ENCODE data around the gene TNFRSF17. TPM values are rescaled to one million over a fixed set of nuclear protein-coding genes. Genes with fewer than 3 reads are reported as not detected.

The TNFRSF17 gene
- total RNA-seq, 1 donor from 2014 or later = not detected

DNA sequence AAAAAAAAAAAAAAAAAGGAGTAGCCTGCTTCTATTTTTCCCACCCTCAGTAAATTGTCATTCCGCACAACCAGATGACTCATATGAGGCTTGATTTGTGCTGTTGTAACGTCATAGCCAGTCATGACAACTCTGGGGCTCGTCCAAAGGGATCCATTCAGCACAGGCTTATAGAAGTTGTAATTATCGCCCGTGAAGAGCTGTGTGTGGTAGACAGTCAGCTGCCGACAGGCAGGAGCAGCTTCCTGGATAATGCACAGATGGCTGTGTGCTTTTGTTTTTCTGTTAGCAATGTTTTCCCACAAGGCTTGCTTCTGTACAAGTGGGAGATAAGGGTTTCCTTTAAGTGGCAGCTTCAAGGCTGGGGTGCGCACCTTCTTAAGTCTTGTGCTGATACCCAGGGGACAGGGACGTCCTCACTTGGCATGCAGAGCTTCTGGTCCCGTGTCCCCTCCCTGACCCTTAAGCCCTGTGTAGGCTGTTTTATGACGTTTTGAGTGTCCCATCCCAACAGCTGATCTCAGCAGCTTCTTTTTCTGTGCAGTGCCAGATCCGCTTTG, 37.5 kb downstream of the TNFRSF17 start:
- H3K9me3 Mint-ChIP-seq = no peaks in the 10 kb centered on the region
- no peak overlapping the region for H3K27ac Mint-ChIP-seq
- no peak for DNase-seq
- H3K27me3 Mint-ChIP-seq = no peaks in the 10 kb centered on the region
- peaks cover 1% of the 10 kb centered on the region for H3K36me3 Mint-ChIP-seq (ENCODE audit: low read depth)
- intact Hi-C loops (cut with micrococcal nuclease) = no loop called here
- no peaks in the 10 kb centered on the region for H3K4me1 Mint-ChIP-seq
- no peak overlapping the region for H3K4me3 Mint-ChIP-seq

DNA sequence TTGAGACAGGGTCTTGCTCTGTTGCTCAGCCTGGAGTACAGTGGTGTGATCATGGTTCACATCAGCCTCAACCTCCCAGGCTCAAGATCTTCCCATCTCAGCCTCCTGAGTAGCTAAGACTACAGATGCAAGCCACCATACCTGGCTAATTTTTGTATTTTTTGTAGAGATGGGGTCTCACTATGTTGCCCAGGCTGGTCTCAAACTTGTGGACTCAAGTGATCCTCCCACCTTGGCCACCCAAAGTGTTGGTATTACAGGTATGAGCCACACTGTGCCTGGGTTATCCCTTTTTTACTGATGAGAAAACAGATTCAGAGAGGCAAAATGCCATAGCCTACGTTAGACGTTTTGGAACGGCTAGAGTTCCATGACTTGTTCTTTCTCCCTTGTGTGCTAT, 41.6 kb downstream of the TNFRSF17 start:
- Mint-ChIP-seq H3K27ac (no peak overlapping the region), H3K4me3 (no peak overlapping the region), H3K27me3 (no peaks in the 10 kb centered on the region), H3K4me1 (peaks cover 6% of the 10 kb centered on the region), H3K36me3 (ENCODE audit: low read depth) (peaks cover 1% of the 10 kb centered on the region), H3K9me3 (no peaks in the 10 kb centered on the region)
- DNase-seq = no peak
- intact Hi-C loops (cut with micrococcal nuclease) = no loop called here

DNA sequence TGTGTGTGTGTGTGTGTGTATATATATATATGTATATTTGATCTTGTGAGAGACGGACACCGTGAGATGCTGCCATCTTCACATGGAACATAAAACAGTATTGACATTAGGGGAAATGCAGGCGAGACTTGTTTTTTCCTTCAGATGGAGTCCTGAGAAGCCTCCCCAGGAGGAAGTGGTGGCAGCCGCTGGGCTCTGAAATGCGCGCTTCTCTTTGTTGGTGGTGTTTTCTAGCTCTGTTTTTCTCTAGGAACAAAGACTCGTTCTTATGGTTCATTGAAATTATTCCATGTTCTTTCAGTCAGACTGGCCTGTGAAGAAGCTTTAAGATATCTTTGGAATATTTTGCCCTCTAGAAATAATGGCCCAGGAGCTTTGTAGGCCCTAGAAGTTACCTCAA, 44.5 kb downstream of the TNFRSF17 start:
- intact Hi-C loops (cut with micrococcal nuclease) = no loop called here
- H3K9me3 Mint-ChIP-seq = no peaks in the 10 kb centered on the region
- peaks cover 1% of the 10 kb centered on the region for H3K36me3 Mint-ChIP-seq (ENCODE audit: low read depth)
- DNase-seq = peak; percentile 61
- no peaks in the 10 kb centered on the region for H3K27me3 Mint-ChIP-seq
- peak overlapping the region; percentile 18 for H3K27ac Mint-ChIP-seq
- no peak overlapping the region for H3K4me3 Mint-ChIP-seq
- H3K4me1 Mint-ChIP-seq = peaks cover 6% of the 10 kb centered on the region

GRCh38 chr16:12009922-12010321, 44.9 kb downstream of the TNFRSF17 start:
- no peaks in the 10 kb centered on the region for H3K9me3 Mint-ChIP-seq
- peaks cover 1% of the 10 kb centered on the region for H3K36me3 Mint-ChIP-seq (ENCODE audit: low read depth)
- no peak overlapping the region for H3K27ac Mint-ChIP-seq
- no peak overlapping the region for H3K4me3 Mint-ChIP-seq
- intact Hi-C loops (cut with micrococcal nuclease) = no loop called here
- H3K4me1 Mint-ChIP-seq = peaks cover 6% of the 10 kb centered on the region
- DNase-seq = no peak
- no peaks in the 10 kb centered on the region for H3K27me3 Mint-ChIP-seq

- Mint-ChIP-seq H3K27me3 (no peaks in the 10 kb centered on the region), H3K27ac (no peak overlapping the region), H3K36me3 (ENCODE audit: low read depth) (no peaks in the 10 kb centered on the region), H3K4me1 (peaks cover 6% of the 10 kb centered on the region), H3K9me3 (no peaks in the 10 kb centered on the region), H3K4me3 (no peak overlapping the region)
- intact Hi-C loops (cut with micrococcal nuclease) = no loop called here
- DNase-seq = no peak
Measured at GRCh38 chr16:12010388-12011251, 45.6 kb downstream of the TNFRSF17 start.

DNA sequence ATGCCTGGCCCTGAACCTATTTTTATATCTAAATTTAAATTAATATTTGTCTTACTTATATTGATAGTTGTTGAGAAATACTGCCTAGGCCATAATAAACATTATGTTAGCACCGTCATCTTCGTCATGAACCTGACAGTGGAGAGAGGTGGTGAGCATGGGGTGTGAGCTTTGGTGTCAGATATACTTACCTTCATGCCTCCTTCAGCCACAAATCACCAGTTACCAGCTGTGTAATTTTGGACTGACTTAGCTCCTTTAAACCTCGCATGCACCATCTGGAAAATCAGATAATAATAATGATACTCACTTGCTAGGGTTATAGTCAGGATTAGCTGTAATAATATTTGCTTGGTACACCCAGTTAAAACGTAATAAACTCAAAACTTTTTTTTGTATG, 46.6 kb downstream of the TNFRSF17 start:
- DNase-seq = no peak
- intact Hi-C loops (cut with micrococcal nuclease) = no loop called here

GRCh38 chr16:12016291-12016947, 51.4 kb downstream of the TNFRSF17 start:
- no peak overlapping the region for H3K27ac Mint-ChIP-seq
- no peaks in the 10 kb centered on the region for H3K27me3 Mint-ChIP-seq
- peaks cover 2% of the 10 kb centered on the region for H3K4me1 Mint-ChIP-seq

More for the DNA sequence above, 46.6 kb downstream of the TNFRSF17 start:
- H3K4me3 Mint-ChIP-seq = no peak overlapping the region
- peaks cover 7% of the 10 kb centered on the region for H3K4me1 Mint-ChIP-seq
- H3K27me3 Mint-ChIP-seq = no peaks in the 10 kb centered on the region
- no peaks in the 10 kb centered on the region for H3K36me3 Mint-ChIP-seq (ENCODE audit: low read depth)
- H3K9me3 Mint-ChIP-seq = no peaks in the 10 kb centered on the region
- no peak overlapping the region for H3K27ac Mint-ChIP-seq

GRCh38 chr16:12017558-12017957, 52.5 kb downstream of the TNFRSF17 start:
- Mint-ChIP-seq H3K4me3 (no peak overlapping the region), H3K27me3 (no peaks in the 10 kb centered on the region), H3K4me1 (peaks cover 2% of the 10 kb centered on the region), H3K27ac (no peak overlapping the region), H3K36me3 (ENCODE audit: low read depth) (no peaks in the 10 kb centered on the region), H3K9me3 (no peaks in the 10 kb centered on the region)
- intact Hi-C loops (cut with micrococcal nuclease) = no loop called here
- DNase-seq = no peak

More at GRCh38 chr16:12016291-12016947, 51.4 kb downstream of the TNFRSF17 start:
- intact Hi-C loops (cut with micrococcal nuclease) = no loop called here
- Mint-ChIP-seq H3K4me3 (no peak overlapping the region), H3K9me3 (no peaks in the 10 kb centered on the region), H3K36me3 (ENCODE audit: low read depth) (no peaks in the 10 kb centered on the region)
- DNase-seq = no peak

Other genes with a start within 250 kb of the TNFRSF17 start
- gene TXNDC11, start 222.4 kb upstream of the TNFRSF17 start, total RNA-seq = 41.7 and 43.6 TPM in 2 replicates
- 58.3 and 64.1 TPM in 2 replicates for gene ZC3H7A, start 168.0 kb upstream of the TNFRSF17 start, total RNA-seq
- gene RSL1D1, start 113.7 kb upstream of the TNFRSF17 start, total RNA-seq = 375 and 379 TPM in 2 replicates
- gene GSPT1, start 49.3 kb upstream of the TNFRSF17 start, total RNA-seq = 212 and 224 TPM in 2 replicates
- gene NPIPB2, start 23.2 kb upstream of the TNFRSF17 start, total RNA-seq = 10.7 and 17.3 TPM in 2 replicates
- 11.8 and 12.1 TPM in 2 replicates for gene SNX29, start 11.5 kb downstream of the TNFRSF17 start, total RNA-seq

Data from activated CD4-positive, alpha-beta T cell treated with anti-CD3 and anti-CD28 coated beads, Interleukin-2, amount 10 ng/mL, durations not matched to agents 24 days and 14 days (primary cell).